Left lobe of liver (tissue), 2 donors: ENCODE results near the gene ENTHD1. TPM values are rescaled to one million over a fixed set of nuclear protein-coding genes. Genes with fewer than 3 reads are reported as not detected.

ENCODE experiments used
- ATAC-seq: fragments of 200-7000 bp; cut with Tn5 transposase; one replicate; pipeline ENCODE4 v1.9.1; 2020; ENCODE audit warnings: mild to moderate bottlenecking, moderate library complexity
- DNase-seq: peaks from one replicate; pipeline ENCODE4 v3.0.0-alpha.2; 2020; ENCODE audit warnings: low spot score
- total RNA-seq: library from RNA; stranded (reverse); gene quantifications from one replicate; pipeline ENCODE4 v1.2.1, GENCODE V29; 2021
- donor health status: DM: no; HTN: no; CAD: no; lungs with moderate emphysema.
- donor health status: DM: no; HTN: yes; CAD: no.

Gene ENTHD1
- total RNA-seq, 1 donor from 2014 or later = not detected

- DNase-seq = no peak
These were observed 90.9 kb downstream of the ENTHD1 start for GRCh38 chr22:39802682-39803081.

GRCh38 chr22:39800790-39801520, 92.6 kb downstream of the ENTHD1 start:
- DNase-seq = no peak
- no peak for ATAC-seq

More at GRCh38 chr22:39802682-39803081, 90.9 kb downstream of the ENTHD1 start:
- ATAC-seq = no peak

- ATAC-seq = no peak
- no peak for DNase-seq
These were observed 95.9 kb downstream of the ENTHD1 start for GRCh38 chr22:39797528-39798147.

GRCh38 chr22:39789788-39790187, 103.8 kb downstream of the ENTHD1 start:
- no peak for DNase-seq
- no peak for ATAC-seq

GRCh38 chr22:39785232-39785631, 108.3 kb downstream of the ENTHD1 start:
- no peak for ATAC-seq
- DNase-seq = no peak

- no peak for DNase-seq
- no peak for ATAC-seq
These were observed 115.7 kb downstream of the ENTHD1 start for GRCh38 chr22:39777716-39778454.

- DNase-seq = no peak
- no peak for ATAC-seq
These were observed 117.1 kb downstream of the ENTHD1 start for GRCh38 chr22:39776295-39777009.

GRCh38 chr22:39773976-39774539, 119.5 kb downstream of the ENTHD1 start:
- DNase-seq (no peak), ATAC-seq (no peak)

- DNase-seq (no peak), ATAC-seq (no peak)
These were observed 120.1 kb downstream of the ENTHD1 start for GRCh38 chr22:39773503-39773902.

GRCh38 chr22:39771486-39771885, 122.1 kb downstream of the ENTHD1 start:
- no peak for ATAC-seq
- DNase-seq = no peak

- DNase-seq (no peak), ATAC-seq (no peak)
These were observed 127.9 kb downstream of the ENTHD1 start for GRCh38 chr22:39765661-39766060.

- ATAC-seq = no peak
- DNase-seq = no peak
These were observed 128.5 kb downstream of the ENTHD1 start for GRCh38 chr22:39765046-39765445.

- ATAC-seq = no peak
- DNase-seq = no peak
These were observed 130.3 kb downstream of the ENTHD1 start for GRCh38 chr22:39763276-39763675.

GRCh38 chr22:39750759-39751158, 142.8 kb downstream of the ENTHD1 start:
- no peak for ATAC-seq
- DNase-seq = no peak

GRCh38 chr22:39748877-39749276, 144.7 kb downstream of the ENTHD1 start:
- ATAC-seq (no peak), DNase-seq (no peak)

GRCh38 chr22:39746600-39747262, 146.8 kb downstream of the ENTHD1 start:
- DNase-seq (no peak), ATAC-seq (no peak)

- ATAC-seq = no peak
These were observed 147.8 kb downstream of the ENTHD1 start for GRCh38 chr22:39745789-39746188.

GRCh38 chr22:39744353-39744752, 149.2 kb downstream of the ENTHD1 start:
- DNase-seq (no peak), ATAC-seq (no peak)

More at GRCh38 chr22:39745789-39746188, 147.8 kb downstream of the ENTHD1 start:
- no peak for DNase-seq

GRCh38 chr22:39743935-39744334, 149.6 kb downstream of the ENTHD1 start:
- ATAC-seq (no peak), DNase-seq (no peak)

GRCh38 chr22:39739338-39740027, 154.1 kb downstream of the ENTHD1 start:
- DNase-seq (no peak), ATAC-seq (no peak)
